Muscle layer of colon (tissue), 2 donors: Measurements from ENCODE around the gene PHC2.

Experiments used
- H3K27ac ChIP-seq: one replicate; pipeline ENCODE4 v1.7.0; 2013; ENCODE audit warnings: low read depth, mild to moderate bottlenecking, low read length, moderate library complexity
- H3K27me3 ChIP-seq, 2 donors: one replicate each; pipeline ENCODE4 v1.7.0; 2013; ENCODE audit warnings: low read length in 2 of 2, mild to moderate bottlenecking in 2 of 2; ENCODE audit not compliant: insufficient read depth in 2 of 2, control insufficient read depth in 1 of 2
- H3K36me3 ChIP-seq: one replicate; pipeline ENCODE4 v1.7.0; 2013; ENCODE audit warnings: mild to moderate bottlenecking, low read length; ENCODE audit not compliant: insufficient read depth
- H3K4me1 ChIP-seq: one replicate; pipeline ENCODE4 v1.7.0; 2013; ENCODE audit warnings: mild to moderate bottlenecking, low read length; ENCODE audit not compliant: insufficient read depth
- H3K4me3 ChIP-seq, 2 donors: one replicate each; pipeline ENCODE4 v1.7.0; 2013; ENCODE audit warnings: low read length in 2 of 2, low read depth in 1 of 2, mild to moderate bottlenecking in 1 of 2, moderate library complexity in 1 of 2
- H3K9ac ChIP-seq: one replicate; pipeline ENCODE4 v1.7.0; 2013; ENCODE audit warnings: low read length
- H3K9me3 ChIP-seq: one replicate; pipeline ENCODE4 v1.7.0; 2013; ENCODE audit warnings: mild to moderate bottlenecking, low read length
- donor health status: abdominal sarcoma.
- donor health status: Adenocarcinoma of cecum.

PHC2 gene

DNA sequence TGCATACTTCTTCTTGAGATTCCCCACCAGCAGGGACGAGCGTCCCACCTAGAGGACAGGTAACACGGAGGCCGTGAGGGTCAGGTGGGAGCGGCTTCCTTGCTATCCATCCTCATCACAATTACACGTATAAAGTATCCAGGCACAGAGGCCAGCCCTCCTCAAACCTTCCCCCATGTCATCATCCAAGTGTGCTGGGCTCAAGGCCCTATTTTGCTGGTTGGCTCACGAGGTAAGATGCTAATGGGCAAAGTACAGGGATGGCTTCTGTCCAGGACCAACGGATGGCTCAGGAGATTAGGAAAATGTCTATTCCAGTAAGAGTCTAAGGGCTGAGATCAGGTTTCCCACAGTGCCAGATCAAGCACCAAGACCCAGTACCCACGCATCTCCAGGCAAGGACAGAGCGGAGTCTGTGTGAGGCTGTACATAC, 98.5 kb downstream of the PHC2 start:
- Histone ChIP-seq H3K4me3 (no peak overlapping the region), H3K9ac (no peak overlapping the region), H3K27ac (peak overlapping the region; percentile 61), H3K27me3 (no peaks in the 10 kb centered on the region), H3K36me3 (peaks cover 46% of the 10 kb centered on the region), H3K4me1 (peaks cover 46% of the 10 kb centered on the region), H3K9me3 (no peaks in the 10 kb centered on the region)

DNA sequence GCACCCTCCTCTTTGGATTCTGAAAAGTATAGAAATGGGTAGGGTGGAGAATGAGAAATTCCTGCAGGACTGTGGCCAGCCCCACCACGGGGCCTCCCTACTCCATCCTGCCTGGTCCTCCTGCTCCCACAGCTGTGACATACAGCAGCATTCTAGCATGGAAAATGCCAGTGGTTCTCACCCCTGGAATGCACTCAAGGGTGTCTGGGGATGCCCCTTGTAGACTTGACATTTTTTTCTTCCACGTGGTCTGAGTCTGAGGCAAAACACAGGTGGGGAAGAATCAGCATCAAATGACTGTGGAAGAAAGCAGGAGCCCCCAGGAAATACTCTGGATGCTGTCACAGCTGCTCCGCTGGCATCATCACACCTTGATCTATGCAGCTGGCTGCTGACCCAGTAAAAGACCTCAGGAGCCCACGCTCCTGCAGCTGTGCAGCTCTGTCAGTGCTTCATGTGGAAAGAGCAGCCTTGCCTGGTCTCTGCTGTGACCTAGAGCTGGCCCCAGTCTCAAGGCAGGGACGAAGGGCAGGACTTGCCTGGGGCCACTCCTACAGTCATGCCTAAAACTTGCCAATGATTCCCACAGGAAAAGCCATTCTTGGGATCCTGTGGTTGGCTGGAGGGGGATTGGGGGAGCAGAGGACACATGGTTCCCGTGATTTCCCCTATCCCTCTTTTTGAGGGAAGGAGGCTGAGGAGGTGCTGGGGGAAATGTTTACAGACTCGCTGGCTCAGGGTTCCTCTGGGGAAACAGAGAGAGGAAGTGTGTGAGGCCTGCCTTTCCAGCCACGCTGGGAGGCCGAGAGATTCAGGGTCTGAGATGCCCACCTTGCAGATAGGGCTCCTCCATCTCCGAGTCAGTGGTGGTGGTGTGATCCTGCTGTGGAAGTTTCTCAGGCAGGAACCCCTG, 99.2 kb downstream of the PHC2 start:
- no peak overlapping the region for H3K4me3 ChIP-seq
- H3K4me1 ChIP-seq, result peaks cover 46% of the 10 kb centered on the region

GRCh38 chr1:33330906-33331305, 100.0 kb downstream of the PHC2 start:
- H3K27me3 ChIP-seq, result no peaks in the 10 kb centered on the region
- H3K9ac ChIP-seq, result no peak overlapping the region
- no peak overlapping the region for H3K4me3 ChIP-seq
- peaks cover 60% of the 10 kb centered on the region for H3K36me3 ChIP-seq
- no peak overlapping the region for H3K27ac ChIP-seq
- no peaks in the 10 kb centered on the region for H3K9me3 ChIP-seq
- H3K4me1 ChIP-seq, result peaks cover 46% of the 10 kb centered on the region

More for the DNA sequence above, 99.2 kb downstream of the PHC2 start:
- H3K27me3 ChIP-seq, result no peaks in the 10 kb centered on the region
- peaks cover 52% of the 10 kb centered on the region for H3K36me3 ChIP-seq
- H3K9ac ChIP-seq, result no peak overlapping the region
- H3K9me3 ChIP-seq, result no peaks in the 10 kb centered on the region
- no peak overlapping the region for H3K27ac ChIP-seq

- Histone ChIP-seq H3K9ac (no peak overlapping the region), H3K4me3 (no peak overlapping the region), H3K36me3 (peaks cover 65% of the 10 kb centered on the region), H3K9me3 (no peaks in the 10 kb centered on the region), H3K4me1 (peaks cover 46% of the 10 kb centered on the region), H3K27me3 (no peaks in the 10 kb centered on the region), H3K27ac (no peak overlapping the region)
These were observed 100.5 kb downstream of the PHC2 start for GRCh38 chr1:33330361-33330890.

GRCh38 chr1:33329600-33330305, 101.1 kb downstream of the PHC2 start:
- Histone ChIP-seq H3K36me3 (peaks cover 72% of the 10 kb centered on the region), H3K9me3 (no peaks in the 10 kb centered on the region)

DNA sequence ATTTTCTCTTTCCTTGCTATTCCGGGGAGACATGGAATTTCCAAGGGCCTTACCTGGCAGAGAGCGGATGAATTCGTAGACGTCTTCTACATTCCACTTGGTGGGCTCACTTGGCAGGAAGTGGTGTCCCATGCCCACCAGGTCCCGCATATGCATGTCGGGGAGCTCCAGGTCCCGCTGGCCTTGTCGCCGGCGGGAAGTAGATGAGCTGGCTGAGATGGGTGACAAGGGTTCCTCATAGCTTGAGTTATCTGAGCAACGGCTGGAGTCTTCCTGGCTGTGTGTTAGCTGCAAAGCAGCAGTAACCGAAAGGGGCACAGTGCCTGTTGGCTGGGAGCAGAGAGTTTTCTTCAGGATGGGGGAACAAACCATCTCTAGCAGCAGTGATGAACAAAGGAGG, 102.1 kb downstream of the PHC2 start:
- H3K4me3 ChIP-seq, result no peak overlapping the region
- peak overlapping the region; percentile 39 for H3K27ac ChIP-seq
- no peaks in the 10 kb centered on the region for H3K9me3 ChIP-seq
- H3K36me3 ChIP-seq, result peaks cover 81% of the 10 kb centered on the region
- H3K4me1 ChIP-seq, result peaks cover 31% of the 10 kb centered on the region
- H3K9ac ChIP-seq, result no peak overlapping the region
- no peaks in the 10 kb centered on the region for H3K27me3 ChIP-seq

More at GRCh38 chr1:33329600-33330305, 101.1 kb downstream of the PHC2 start:
- Histone ChIP-seq H3K27ac (no peak overlapping the region), H3K9ac (no peak overlapping the region), H3K4me3 (no peak overlapping the region), H3K27me3 (no peaks in the 10 kb centered on the region), H3K4me1 (peaks cover 40% of the 10 kb centered on the region)

DNA sequence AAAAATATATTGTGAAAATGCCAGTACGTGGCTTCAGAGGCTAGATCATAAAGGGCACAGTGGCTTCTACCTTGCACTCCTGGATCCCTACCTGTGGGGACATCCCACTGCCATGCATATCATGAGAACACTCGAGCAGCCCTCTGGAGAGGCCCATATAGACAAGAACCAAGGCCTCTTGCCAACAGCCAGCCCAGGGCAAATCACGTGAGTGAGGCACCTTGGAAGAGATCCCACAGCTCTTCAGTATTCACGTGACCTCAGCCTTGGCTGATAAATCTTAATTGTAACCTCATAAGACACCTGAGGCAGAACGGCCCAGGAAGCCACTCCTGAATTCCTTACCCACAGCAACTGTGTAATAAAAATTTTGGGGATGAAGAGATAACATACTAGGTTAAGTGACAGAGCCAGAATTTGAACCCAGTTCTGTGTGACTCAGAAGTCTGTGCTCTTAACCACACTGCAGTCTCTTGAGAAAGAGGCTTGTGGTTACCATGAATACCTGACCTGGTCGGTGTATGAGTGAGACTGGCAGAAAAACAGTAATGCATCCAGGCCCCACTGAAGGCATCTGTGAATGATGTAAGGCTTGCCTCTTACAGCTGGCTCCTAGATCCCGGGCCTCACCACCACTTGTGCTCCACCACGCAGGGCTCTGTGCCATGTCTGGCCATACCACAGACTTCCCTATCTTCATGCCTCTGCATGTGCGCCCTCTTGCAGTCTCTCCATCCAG, 103.1 kb downstream of the PHC2 start:
- H3K36me3 ChIP-seq, result peaks cover 92% of the 10 kb centered on the region
- no peaks in the 10 kb centered on the region for H3K9me3 ChIP-seq
- H3K27ac ChIP-seq, result peak overlapping the region; percentile 53
- H3K4me3 ChIP-seq, result no peak overlapping the region
- H3K27me3 ChIP-seq, result no peaks in the 10 kb centered on the region
- no peak overlapping the region for H3K9ac ChIP-seq
- H3K4me1 ChIP-seq, result peaks cover 20% of the 10 kb centered on the region

- H3K36me3 ChIP-seq, result peaks cover 91% of the 10 kb centered on the region
- H3K27me3 ChIP-seq, result no peaks in the 10 kb centered on the region
- H3K9me3 ChIP-seq, result no peaks in the 10 kb centered on the region
- H3K4me1 ChIP-seq, result peaks cover 10% of the 10 kb centered on the region
- no peak overlapping the region for H3K27ac ChIP-seq
- no peak overlapping the region for H3K9ac ChIP-seq
- no peak overlapping the region for H3K4me3 ChIP-seq
These were observed 104.1 kb downstream of the PHC2 start for GRCh38 chr1:33326785-33327184.

GRCh38 chr1:33324677-33325575, 106.0 kb downstream of the PHC2 start:
- Histone ChIP-seq H3K4me1 (peaks cover 7% of the 10 kb centered on the region), H3K4me3 (no peak overlapping the region), H3K9ac (no peak overlapping the region), H3K9me3 (no peaks in the 10 kb centered on the region), H3K36me3 (peaks cover 72% of the 10 kb centered on the region), H3K27ac (no peak overlapping the region), H3K27me3 (no peaks in the 10 kb centered on the region)

DNA sequence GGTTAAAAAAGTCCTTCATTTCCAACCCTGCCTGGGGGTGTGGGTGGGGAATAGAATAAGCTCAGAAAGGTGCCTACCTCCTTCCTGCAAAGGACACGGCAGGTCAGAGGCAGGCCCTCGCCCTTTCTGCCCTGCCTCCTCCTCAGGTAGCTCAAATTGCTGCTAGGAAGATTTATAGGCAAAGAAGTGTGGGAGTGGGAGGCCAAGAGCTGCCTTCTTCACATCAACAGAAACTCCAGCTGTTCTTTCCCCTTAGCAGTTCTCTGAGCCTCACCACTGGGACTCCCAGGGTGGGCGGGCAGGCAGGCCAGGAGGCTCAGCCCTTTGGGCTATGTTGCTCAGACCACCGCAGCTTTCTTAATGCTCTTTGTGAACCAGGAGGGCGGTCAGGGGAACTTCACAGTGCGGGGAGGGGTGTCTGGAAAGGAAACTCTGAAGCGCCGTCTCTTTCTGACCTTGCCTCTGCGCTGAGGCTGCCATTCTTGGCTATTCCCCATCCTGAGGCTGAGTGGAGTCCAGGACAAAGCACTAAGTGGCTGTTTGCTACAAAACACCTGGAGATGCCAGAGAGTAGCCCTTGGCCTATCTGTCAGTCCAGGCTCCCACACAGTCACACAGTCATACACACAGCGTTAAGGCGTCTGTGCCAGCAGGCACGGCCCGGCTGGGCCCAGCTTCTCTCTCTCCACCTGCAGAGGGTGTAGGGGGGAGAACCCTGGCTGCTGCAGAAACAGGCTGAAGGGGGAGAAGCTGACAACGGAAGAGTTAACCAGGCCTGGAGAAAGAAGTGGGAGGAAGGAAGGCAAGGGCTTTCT, 107.0 kb downstream of the PHC2 start:
- H3K4me1 ChIP-seq, result peaks cover 7% of the 10 kb centered on the region
- H3K36me3 ChIP-seq, result peaks cover 62% of the 10 kb centered on the region
- H3K27me3 ChIP-seq, result no peaks in the 10 kb centered on the region
- no peak overlapping the region for H3K9ac ChIP-seq
- no peaks in the 10 kb centered on the region for H3K9me3 ChIP-seq
- no peak overlapping the region for H3K27ac ChIP-seq
- H3K4me3 ChIP-seq, result no peak overlapping the region
